Activated naive CD4-positive, alpha-beta T cell treated with anti-CD3 and anti-CD28 coated beads for 36 hours (primary cell): ENCODE results near the gene TLE3. TPM values are rescaled to one million over a fixed set of nuclear protein-coding genes. Genes with fewer than 3 reads are reported as not detected.
"Not testable (repeated sequence)": the region's sequence is repeated elsewhere in the genome, so short reads cannot be mapped to it uniquely, and the experiment has no call there.

ENCODE experiments used
- CTCF ChIA-PET: fragments of 350-600 bp; sonication (Branson Sonifier 250); formaldehyde crosslinking; loops from one replicate; lab custom pipeline; 2021; ENCODE audit warnings: antibody characterized with exemption; lab: Charles Lee
- DNase-seq: peaks from one replicate; pipeline ENCODE4 v3.0.0-alpha.2; 2020
- H3K27ac Mint-ChIP-seq: one replicate; pipeline ENCODE4 v1.8.0; 2021; ENCODE audit warnings: mild to moderate bottlenecking, mixed read lengths
- H3K27me3 Mint-ChIP-seq: one replicate; pipeline ENCODE4 v1.8.0; 2021; ENCODE audit warnings: low read depth, mixed read lengths
- H3K36me3 Mint-ChIP-seq: one replicate; pipeline ENCODE4 v1.8.0; 2021; ENCODE audit warnings: low read depth, mixed read lengths
- H3K4me1 Mint-ChIP-seq: one replicate; pipeline ENCODE4 v1.8.0; 2021; ENCODE audit warnings: low read depth, mixed read lengths
- H3K4me3 Mint-ChIP-seq: one replicate; pipeline ENCODE4 v1.8.0; 2021; ENCODE audit warnings: mild to moderate bottlenecking, moderate library complexity, mixed read lengths
- H3K9me3 Mint-ChIP-seq: one replicate; pipeline ENCODE4 v1.8.0; 2021; ENCODE audit warnings: mixed read lengths
- intact Hi-C: fragments of 100-400 bp; cut with micrococcal nuclease; formaldehyde crosslinking; loops from one replicate; pipeline ENCODE4 v1.15.1; 2023
- total RNA-seq, 2 experiments: library from RNA; stranded (reverse); gene quantifications; one replicate each; pipeline ENCODE4 v1.2.3, GENCODE V29; 2021

Gene TLE3
- total RNA-seq, 2 experiments from 2014 or later: 105 to 109 TPM

- H3K4me3 Mint-ChIP-seq: no peak overlapping the region
- no peaks in the 10 kb centered on the region for H3K36me3 Mint-ChIP-seq
- H3K4me1 Mint-ChIP-seq: peaks cover 3% of the 10 kb centered on the region
- H3K9me3 Mint-ChIP-seq: no peaks in the 10 kb centered on the region
- intact Hi-C loops: no loop called here
- H3K27me3 Mint-ChIP-seq: no peaks in the 10 kb centered on the region
- no peak for DNase-seq
- CTCF ChIA-PET: no interaction called here
- H3K27ac Mint-ChIP-seq: no peak overlapping the region
Measured at GRCh38 chr15:70120958-70121623, 23.4 kb upstream of the TLE3 start.

GRCh38 chr15:70119911-70120508, 22.3 kb upstream of the TLE3 start:
- Mint-ChIP-seq H3K27me3 (no peaks in the 10 kb centered on the region), H3K4me3 (no peak overlapping the region), H3K27ac (no peak overlapping the region), H3K4me1 (peaks cover 3% of the 10 kb centered on the region), H3K9me3 (no peaks in the 10 kb centered on the region), H3K36me3 (no peaks in the 10 kb centered on the region)
- CTCF ChIA-PET: no interaction called here
- intact Hi-C loops: no loop called here
- DNase-seq: no peak

GRCh38 chr15:70118599-70118998, 20.9 kb upstream of the TLE3 start:
- Mint-ChIP-seq H3K36me3 (no peaks in the 10 kb centered on the region), H3K27ac (no peak overlapping the region), H3K9me3 (no peaks in the 10 kb centered on the region), H3K4me1 (peaks cover 3% of the 10 kb centered on the region), H3K27me3 (no peaks in the 10 kb centered on the region), H3K4me3 (no peak overlapping the region)
- DNase-seq: no peak
- CTCF ChIA-PET: no interaction called here
- intact Hi-C loops: no loop called here

- intact Hi-C loops: no loop called here
- Mint-ChIP-seq H3K9me3 (no peaks in the 10 kb centered on the region), H3K4me1 (no peaks in the 10 kb centered on the region), H3K4me3 (no peak overlapping the region), H3K27ac (no peak overlapping the region), H3K27me3 (no peaks in the 10 kb centered on the region), H3K36me3 (no peaks in the 10 kb centered on the region)
- CTCF ChIA-PET: no interaction called here
- DNase-seq: no peak
Measured at GRCh38 chr15:70116317-70116716, 18.6 kb upstream of the TLE3 start.

- H3K4me3 Mint-ChIP-seq: no peak overlapping the region
- intact Hi-C loops: no loop called here
- CTCF ChIA-PET: no interaction called here
- H3K36me3 Mint-ChIP-seq: no peaks in the 10 kb centered on the region
- H3K27ac Mint-ChIP-seq: no peak overlapping the region
- H3K4me1 Mint-ChIP-seq: no peaks in the 10 kb centered on the region
- no peaks in the 10 kb centered on the region for H3K9me3 Mint-ChIP-seq
- H3K27me3 Mint-ChIP-seq: no peaks in the 10 kb centered on the region
- no peak for DNase-seq
Measured at GRCh38 chr15:70114221-70114620, 16.5 kb upstream of the TLE3 start.

- CTCF ChIA-PET: interaction anchor here (0.6 kb wide), 1 partner anchor 15 kb away, joined by 3 read pairs; no protein-coding TSS in a partner anchor
- intact Hi-C loops: no loop called here
- no peak overlapping the region for H3K4me3 Mint-ChIP-seq
- no peaks in the 10 kb centered on the region for H3K36me3 Mint-ChIP-seq
- H3K4me1 Mint-ChIP-seq: no peaks in the 10 kb centered on the region
- H3K27me3 Mint-ChIP-seq: no peaks in the 10 kb centered on the region
- no peak for DNase-seq
- no peaks in the 10 kb centered on the region for H3K9me3 Mint-ChIP-seq
- H3K27ac Mint-ChIP-seq: no peak overlapping the region
Measured at GRCh38 chr15:70113304-70113700, 15.6 kb upstream of the TLE3 start.

- H3K4me1 Mint-ChIP-seq, H3K27me3 Mint-ChIP-seq, H3K27ac Mint-ChIP-seq, H3K9me3 Mint-ChIP-seq, DNase-seq, H3K36me3 Mint-ChIP-seq, H3K4me3 Mint-ChIP-seq, intact Hi-C loops: not testable (repeated sequence)
- CTCF ChIA-PET: interaction anchor here (0.6 kb wide), 1 partner anchor 14 kb away, joined by 3 read pairs; no protein-coding TSS in a partner anchor
Measured at GRCh38 chr15:70112572-70113303, 15.0 kb upstream of the TLE3 start.

- no peak for DNase-seq
- Mint-ChIP-seq H3K36me3 (no peaks in the 10 kb centered on the region), H3K27me3 (no peaks in the 10 kb centered on the region), H3K4me1 (no peaks in the 10 kb centered on the region), H3K4me3 (no peak overlapping the region), H3K27ac (no peak overlapping the region), H3K9me3 (no peaks in the 10 kb centered on the region)
- intact Hi-C loops: no loop called here
- CTCF ChIA-PET: no interaction called here
Measured at GRCh38 chr15:70112074-70112395, 14.3 kb upstream of the TLE3 start.

- intact Hi-C loops: no loop called here
Measured at GRCh38 chr15:70111203-70112073, 13.7 kb upstream of the TLE3 start.

GRCh38 chr15:70109978-70110377, 12.3 kb upstream of the TLE3 start:
- Mint-ChIP-seq H3K4me1 (no peaks in the 10 kb centered on the region), H3K27ac (no peak overlapping the region), H3K9me3 (no peaks in the 10 kb centered on the region), H3K4me3 (no peak overlapping the region), H3K27me3 (no peaks in the 10 kb centered on the region), H3K36me3 (no peaks in the 10 kb centered on the region)
- intact Hi-C loops: no loop called here
- CTCF ChIA-PET: no interaction called here
- DNase-seq: no peak

More at GRCh38 chr15:70111203-70112073, 13.7 kb upstream of the TLE3 start:
- DNase-seq: no peak
- Mint-ChIP-seq H3K9me3 (no peaks in the 10 kb centered on the region), H3K4me3 (no peak overlapping the region), H3K27ac (no peak overlapping the region), H3K36me3 (no peaks in the 10 kb centered on the region), H3K4me1 (no peaks in the 10 kb centered on the region), H3K27me3 (no peaks in the 10 kb centered on the region)
- CTCF ChIA-PET: no interaction called here

GRCh38 chr15:70109531-70109930, 11.8 kb upstream of the TLE3 start:
- intact Hi-C loops: no loop called here
- H3K27me3 Mint-ChIP-seq: no peaks in the 10 kb centered on the region
- H3K27ac Mint-ChIP-seq: no peak overlapping the region
- no peak for DNase-seq
- CTCF ChIA-PET: no interaction called here
- no peaks in the 10 kb centered on the region for H3K36me3 Mint-ChIP-seq
- no peak overlapping the region for H3K4me3 Mint-ChIP-seq
- no peaks in the 10 kb centered on the region for H3K9me3 Mint-ChIP-seq
- no peaks in the 10 kb centered on the region for H3K4me1 Mint-ChIP-seq
